ENCODE data around the gene MANBA.

DNA sequence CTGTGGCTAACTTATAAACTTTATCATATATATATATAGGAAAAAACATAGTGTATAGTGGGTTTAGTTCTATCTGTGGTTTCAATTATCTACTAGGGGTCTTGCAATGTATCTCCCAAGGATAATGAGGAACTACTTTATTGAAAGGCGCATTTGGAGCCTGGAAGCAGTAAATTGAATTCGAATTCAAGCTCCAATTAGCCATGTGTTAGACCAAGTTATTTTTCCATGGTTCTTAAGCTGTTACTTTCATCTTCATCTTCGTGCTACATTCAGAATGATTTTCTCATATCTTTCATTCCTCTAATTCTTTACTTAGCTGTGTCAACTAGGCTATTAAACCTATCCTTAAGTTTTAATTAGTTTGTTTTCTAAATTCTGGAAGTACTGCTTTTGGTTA lies 27.2 kb upstream of the MANBA start:
- TF ChIP-seq, protein P1, sequence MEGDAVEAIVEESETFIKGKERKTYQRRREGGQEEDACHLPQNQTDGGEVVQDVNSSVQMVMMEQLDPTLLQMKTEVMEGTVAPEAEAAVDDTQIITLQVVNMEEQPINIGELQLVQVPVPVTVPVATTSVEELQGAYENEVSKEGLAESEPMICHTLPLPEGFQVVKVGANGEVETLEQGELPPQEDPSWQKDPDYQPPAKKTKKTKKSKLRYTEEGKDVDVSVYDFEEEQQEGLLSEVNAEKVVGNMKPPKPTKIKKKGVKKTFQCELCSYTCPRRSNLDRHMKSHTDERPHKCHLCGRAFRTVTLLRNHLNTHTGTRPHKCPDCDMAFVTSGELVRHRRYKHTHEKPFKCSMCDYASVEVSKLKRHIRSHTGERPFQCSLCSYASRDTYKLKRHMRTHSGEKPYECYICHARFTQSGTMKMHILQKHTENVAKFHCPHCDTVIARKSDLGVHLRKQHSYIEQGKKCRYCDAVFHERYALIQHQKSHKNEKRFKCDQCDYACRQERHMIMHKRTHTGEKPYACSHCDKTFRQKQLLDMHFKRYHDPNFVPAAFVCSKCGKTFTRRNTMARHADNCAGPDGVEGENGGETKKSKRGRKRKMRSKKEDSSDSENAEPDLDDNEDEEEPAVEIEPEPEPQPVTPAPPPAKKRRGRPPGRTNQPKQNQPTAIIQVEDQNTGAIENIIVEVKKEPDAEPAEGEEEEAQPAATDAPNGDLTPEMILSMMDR (conservative IDR thresholded peaks at IDR 0.05 in 1 of 2, IDR thresholded peaks at IDR 0.05 in 1 of 2; ENCODE audit: extremely low read depth in 1 of 2, insufficient read depth in 1 of 2, low read depth in 1 of 2, low read length in 2 of 2) = no peak
- no peak for TF ChIP-seq EZH2 (IDR thresholded peaks at IDR 0.05; ENCODE audit: borderline replicate concordance, low read length)

Measured in mammary epithelial cell (primary cell).